ENCODE data around the gene USP15.
A peak's percentile ranks its signal among the peaks of the same experiment; 100 is the strongest.

Gene USP15

GRCh38 chr12:62258941-62259630 lies 1.1 kb upstream of the USP15 start:
- DNase-seq: peak; percentile 8

- DNase-seq: no peak
Measured at GRCh38 chr12:62259631-62259992, 592 bp upstream of the USP15 start.

- DNase-seq: peak; percentile 6
Measured at GRCh38 chr12:62260733-62261683, 804 bp downstream of the USP15 start.

- DNase-seq: no peak
Measured at GRCh38 chr12:62261876-62262517, 1.8 kb downstream of the USP15 start.

GRCh38 chr12:62263232-62263631 lies 3.0 kb downstream of the USP15 start:
- no peak for DNase-seq

GRCh38 chr12:62263966-62264365 lies 3.8 kb downstream of the USP15 start:
- DNase-seq: no peak

- DNase-seq: no peak
Measured at GRCh38 chr12:62264706-62265105, 4.5 kb downstream of the USP15 start.

GRCh38 chr12:62265511-62265910 lies 5.3 kb downstream of the USP15 start:
- no peak for DNase-seq

GRCh38 chr12:62267026-62267425 lies 6.8 kb downstream of the USP15 start:
- DNase-seq: no peak

GRCh38 chr12:62267480-62267879 lies 7.3 kb downstream of the USP15 start:
- DNase-seq: no peak

- no peak for DNase-seq
Measured at GRCh38 chr12:62268956-62269355, 8.8 kb downstream of the USP15 start.

GRCh38 chr12:62269464-62270228 lies 9.4 kb downstream of the USP15 start:
- DNase-seq: no peak

GRCh38 chr12:62270384-62270783 lies 10.2 kb downstream of the USP15 start:
- DNase-seq: no peak

- DNase-seq: no peak
Measured at GRCh38 chr12:62270872-62271271, 10.7 kb downstream of the USP15 start.

- DNase-seq: no peak
Measured at GRCh38 chr12:62272936-62273552, 12.8 kb downstream of the USP15 start.

- DNase-seq: no peak
Measured at GRCh38 chr12:62273724-62274380, 13.6 kb downstream of the USP15 start.

GRCh38 chr12:62278022-62278421 lies 17.8 kb downstream of the USP15 start:
- DNase-seq: no peak

- no peak for DNase-seq
Measured at GRCh38 chr12:62279058-62279457, 18.9 kb downstream of the USP15 start.

- DNase-seq: no peak
Measured at GRCh38 chr12:62279961-62280360, 19.8 kb downstream of the USP15 start.

- no peak for DNase-seq
Measured at GRCh38 chr12:62282057-62282774, 22.0 kb downstream of the USP15 start.

- no peak for DNase-seq
Measured at GRCh38 chr12:62284749-62285148, 24.5 kb downstream of the USP15 start.
